ENCODE results near the gene UNC5B. TPM values are rescaled to one million over a fixed set of nuclear protein-coding genes. Genes with fewer than 3 reads are reported as not detected.

Gene UNC5B
- total and polyA plus RNA-seq, 2 experiments from 2014 or later, result 12.7 to 15.5 TPM

GRCh38 chr10:71324743-71325142, 112.4 kb downstream of the UNC5B start:
- no peak overlapping the region for H2AFZ ChIP-seq
- no peaks in the 10 kb centered on the region for H3K27me3 ChIP-seq
- no peaks in the 10 kb centered on the region for H3K9me3 ChIP-seq (ENCODE audit: low read depth)
- H3K9me2 ChIP-seq (replicated peaks; ENCODE audit: insufficient read depth), result no peaks in the 10 kb centered on the region
- H3K4me3 ChIP-seq, result no peak overlapping the region
- WGBS (ENCODE audit: low lambda C conversion rate, missing lambda C conversion rate), result 97% methylated on average over 9 of the region's 9 CpGs
- TF ChIP-seq CTCF (IDR thresholded peaks at IDR 0.05; ENCODE audit: poor library complexity) (no peak), EZH2phosphoT487 (IDR thresholded peaks at IDR 0.05; ENCODE audit: low read depth, severe bottlenecking, unreplicated experiment) (no peak)
- H3K27ac ChIP-seq, result no peak overlapping the region
- H3K4me1 ChIP-seq (ENCODE audit: insufficient read depth), result peaks cover 2% of the 10 kb centered on the region
- H3K79me2 ChIP-seq, result peaks cover 10% of the 10 kb centered on the region
- no peak overlapping the region for H3K4me2 ChIP-seq
- no peaks in the 10 kb centered on the region for H3K36me3 ChIP-seq (replicated peaks; ENCODE audit: insufficient read depth, low read depth)
- DNase-seq (ENCODE audit: low spot score), result no peak
- no peaks in the 10 kb centered on the region for H4K20me1 ChIP-seq (ENCODE audit: insufficient read depth, poor library complexity, severe bottlenecking)

DNA sequence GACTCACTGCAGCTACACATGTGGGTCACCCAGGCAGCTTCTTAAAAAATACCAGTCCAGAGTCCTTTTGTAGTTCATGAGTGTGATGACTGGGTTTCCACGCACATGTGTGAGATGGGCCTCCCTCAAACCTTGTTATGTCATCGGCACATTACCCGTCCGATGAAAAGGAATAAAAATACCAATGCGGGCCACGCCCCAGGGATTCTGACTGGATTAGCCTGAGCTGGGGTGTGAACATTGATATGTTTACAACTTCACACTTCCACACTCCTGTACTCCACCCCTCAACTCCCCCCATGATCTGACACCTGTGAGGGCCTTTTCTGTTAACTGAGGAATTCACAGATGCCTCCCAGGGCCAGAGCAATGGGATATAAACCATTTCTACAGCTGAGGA, 112.9 kb downstream of the UNC5B start:
- DNase-seq (ENCODE audit: low spot score), result no peak
- no peak overlapping the region for H3K4me3 ChIP-seq
- no peaks in the 10 kb centered on the region for H4K20me1 ChIP-seq (ENCODE audit: insufficient read depth, poor library complexity, severe bottlenecking)
- no peaks in the 10 kb centered on the region for H3K9me3 ChIP-seq (ENCODE audit: low read depth)
- no peak overlapping the region for H3K4me2 ChIP-seq
- no peak for TF ChIP-seq CTCF (IDR thresholded peaks at IDR 0.05; ENCODE audit: poor library complexity)
- TF ChIP-seq EZH2 (IDR thresholded peaks at IDR 0.05; ENCODE audit: borderline replicate concordance), result no peak
- no peaks in the 10 kb centered on the region for H3K9me2 ChIP-seq (replicated peaks; ENCODE audit: insufficient read depth)
- H2AFZ ChIP-seq, result no peak overlapping the region
- H3K36me3 ChIP-seq (replicated peaks; ENCODE audit: insufficient read depth, low read depth), result no peaks in the 10 kb centered on the region
- H3K27ac ChIP-seq, result no peak overlapping the region
- H3K4me1 ChIP-seq (ENCODE audit: insufficient read depth), result no peaks in the 10 kb centered on the region
- 88% methylated on average over 6 of the region's 6 CpGs for WGBS (ENCODE audit: low lambda C conversion rate, missing lambda C conversion rate)
- H3K79me2 ChIP-seq, result peaks cover 8% of the 10 kb centered on the region
- no peaks in the 10 kb centered on the region for H3K27me3 ChIP-seq

GRCh38 chr10:71326464-71326881, 114.1 kb downstream of the UNC5B start:
- Histone ChIP-seq H3K4me2 (no peak overlapping the region), H2AFZ (no peak overlapping the region), H3K36me3 (replicated peaks; ENCODE audit: insufficient read depth, low read depth) (no peaks in the 10 kb centered on the region), H3K27ac (no peak overlapping the region), H4K20me1 (ENCODE audit: insufficient read depth, poor library complexity, severe bottlenecking) (no peaks in the 10 kb centered on the region), H3K79me2 (peaks cover under 1% of the 10 kb centered on the region), H3K27me3 (no peaks in the 10 kb centered on the region), H3K9me3 (ENCODE audit: low read depth) (no peaks in the 10 kb centered on the region), H3K4me3 (no peak overlapping the region), H3K4me1 (ENCODE audit: insufficient read depth) (no peaks in the 10 kb centered on the region), H3K9me2 (replicated peaks; ENCODE audit: insufficient read depth) (no peaks in the 10 kb centered on the region)
- WGBS (ENCODE audit: low lambda C conversion rate, missing lambda C conversion rate), result 95% methylated on average over 16 of the region's 16 CpGs
- DNase-seq (ENCODE audit: low spot score), result no peak
- TF ChIP-seq CTCF (IDR thresholded peaks at IDR 0.05; ENCODE audit: poor library complexity) (no peak), EZH2 (IDR thresholded peaks at IDR 0.05; ENCODE audit: borderline replicate concordance) (no peak), EZH2phosphoT487 (IDR thresholded peaks at IDR 0.05; ENCODE audit: low read depth, severe bottlenecking, unreplicated experiment) (no peak)

- H3K4me3 ChIP-seq, result no peak overlapping the region
- no peak overlapping the region for H3K27ac ChIP-seq
- no peak overlapping the region for H3K4me2 ChIP-seq
- WGBS (ENCODE audit: low lambda C conversion rate, missing lambda C conversion rate), result 87% methylated on average over 4 of the region's 4 CpGs
- H3K9me3 ChIP-seq (ENCODE audit: low read depth), result no peaks in the 10 kb centered on the region
- H3K27me3 ChIP-seq, result no peaks in the 10 kb centered on the region
- H4K20me1 ChIP-seq (ENCODE audit: insufficient read depth, poor library complexity, severe bottlenecking), result no peaks in the 10 kb centered on the region
- H3K4me1 ChIP-seq (ENCODE audit: insufficient read depth), result peaks cover 24% of the 10 kb centered on the region
- H3K9me2 ChIP-seq (replicated peaks; ENCODE audit: insufficient read depth), result no peaks in the 10 kb centered on the region
- no peaks in the 10 kb centered on the region for H3K36me3 ChIP-seq (replicated peaks; ENCODE audit: insufficient read depth, low read depth)
- no peaks in the 10 kb centered on the region for H3K79me2 ChIP-seq
- TF ChIP-seq EZH2 (IDR thresholded peaks at IDR 0.05; ENCODE audit: borderline replicate concordance) (no peak), CTCF (IDR thresholded peaks at IDR 0.05; ENCODE audit: poor library complexity) (no peak), EZH2phosphoT487 (IDR thresholded peaks at IDR 0.05; ENCODE audit: low read depth, severe bottlenecking, unreplicated experiment) (no peak)
- no peak for DNase-seq (ENCODE audit: low spot score)
- H2AFZ ChIP-seq, result no peak overlapping the region
Measured at GRCh38 chr10:71330789-71331404, 118.5 kb downstream of the UNC5B start.
